H1 (cell line): ENCODE data around the gene VPS9D1. TPM values are rescaled to one million over a fixed set of nuclear protein-coding genes. Genes with fewer than 3 reads are reported as not detected.
A peak's percentile ranks its signal among the peaks of the same experiment; 100 is the strongest.

Experiments
- CTCF ChIA-PET: fragments of 300-600 bp; sonication (Branson Sonifier 250); formaldehyde crosslinking; loops from one replicate; lab custom pipeline; 2021; ENCODE audit not compliant: partially characterized antibody; lab: Charles Lee
- POLR2A ChIA-PET: fragments of 300-600 bp; sonication (Branson Sonifier 250); formaldehyde crosslinking; loops from one replicate; lab custom pipeline; 2021; ENCODE audit warnings: inconsistent platforms; ENCODE audit not compliant: partially characterized antibody; lab: Charles Lee
- DNase-seq, 2 experiments: peaks; one replicate each; pipeline versions ENCODE4 v3.0.0 to v3.0.0-alpha.2; 2010 to 2022; ENCODE audit warnings: low spot score in 2 of 2, low read depth in 1 of 2, mixed read lengths in 1 of 2
- FAIRE-seq: peaks from 2 replicates; lab custom pipeline; 2011; peaks lifted over from hg19 to GRCh38; lab: Jason Lieb, UNC
- H2AFZ ChIP-seq: 2 replicates; pipeline ENCODE4 v1.8.1; 2012; ENCODE audit warnings: low read length, inconsistent platforms
- H2AK5ac ChIP-seq: 2 replicates; pipeline ENCODE4 v1.6.1; 2013; ENCODE audit warnings: low read depth, low read length
- H2BK120ac ChIP-seq: replicated peaks from 2 replicates; pipeline ENCODE3; 2013; ENCODE audit warnings: low read depth, low read length, inconsistent platforms
- H2BK12ac ChIP-seq: 2 replicates; pipeline ENCODE4 v1.6.1; 2013; ENCODE audit warnings: low read depth, low read length
- H2BK15ac ChIP-seq: 2 replicates; pipeline ENCODE4 v1.6.1; 2013; ENCODE audit warnings: low read length
- H2BK20ac ChIP-seq: 2 replicates; pipeline ENCODE4 v1.6.1; 2013; ENCODE audit warnings: low read length
- H2BK5ac ChIP-seq: 2 replicates; pipeline ENCODE4 v1.6.1; 2013; ENCODE audit warnings: low read depth, low read length
- H3K14ac ChIP-seq: 2 replicates; pipeline ENCODE4 v1.6.1; 2013; ENCODE audit warnings: inconsistent platforms; ENCODE audit not compliant: insufficient read length
- H3K18ac ChIP-seq: 2 replicates; pipeline ENCODE4 v1.6.1; 2013; ENCODE audit warnings: low read length; ENCODE audit errors: extremely low read depth
- H3K23ac ChIP-seq: 2 replicates; pipeline ENCODE4 v1.6.1; 2013; ENCODE audit warnings: inconsistent platforms; ENCODE audit not compliant: insufficient read length
- H3K23me2 ChIP-seq: 2 replicates; pipeline ENCODE4 v1.6.1; 2013; ENCODE audit warnings: low read depth, low read length
- H3K27ac ChIP-seq: 2 replicates; pipeline ENCODE4 v1.6.1; 2011; ENCODE audit warnings: low read depth, low read length, inconsistent platforms
- H3K27me3 ChIP-seq, 4 experiments: replicated peaks in 1 of 4; 1 replicate in 1 of 4; 2 replicates in 3 of 4; pipeline versions ENCODE4 v1.6.1 to v1.8.1; 2011 to 2013; ENCODE audit warnings: low read length in 3 of 4, mild to moderate bottlenecking in 3 of 4, inconsistent platforms in 2 of 4, mixed read lengths in 2 of 4, moderate library complexity in 1 of 4; ENCODE audit not compliant: control insufficient read depth in 3 of 4, insufficient read depth in 3 of 4; ENCODE audit errors: extremely low read depth in 1 of 4
- H3K36me3 ChIP-seq, 4 experiments: 2 replicates each; pipeline versions ENCODE4 v1.6.1 to v1.8.1; 2011 to 2013; ENCODE audit warnings: mild to moderate bottlenecking in 4 of 4, low read length in 3 of 4, moderate library complexity in 2 of 4, control low read depth in 1 of 4, inconsistent platforms in 1 of 4; ENCODE audit not compliant: insufficient read depth in 4 of 4, control insufficient read depth in 2 of 4
- H3K4ac ChIP-seq: replicated peaks from 2 replicates; pipeline ENCODE3; 2013; ENCODE audit warnings: low read length, low read depth, mixed read lengths, inconsistent platforms; ENCODE audit not compliant: insufficient read length
- H3K4me1 ChIP-seq, 4 experiments: replicated peaks in 1 of 4; 1 replicate in 1 of 4; 2 replicates in 3 of 4; pipeline versions ENCODE4 v1.6.1 to v1.8.1; 2011 to 2013; ENCODE audit warnings: low read length in 3 of 4, inconsistent platforms in 2 of 4, mixed read lengths in 1 of 4; ENCODE audit not compliant: insufficient read depth in 4 of 4, control insufficient read depth in 3 of 4
- H3K4me2 ChIP-seq, 2 experiments: 2 replicates each; pipeline versions ENCODE4 v1.6.1 to v1.8.1; 2011 to 2013; ENCODE audit warnings: low read depth in 2 of 2, low read length in 2 of 2, control low read depth in 1 of 2, inconsistent platforms in 1 of 2, mild to moderate bottlenecking in 1 of 2; ENCODE audit not compliant: insufficient read depth in 1 of 2
- H3K4me3 ChIP-seq, 4 experiments: fragments of 200-600, 300-600 bp in 1 of 4; sonication (generic), shearing (Covaris generic), sonication (Bioruptor Twin) in 1 of 4; 2 replicates each; pipeline versions ENCODE4 v1.5.1 to v1.8.1; 2011 to 2016; ENCODE audit warnings: low read length in 4 of 4, low read depth in 3 of 4, control low read depth in 2 of 4, inconsistent platforms in 2 of 4, mild to moderate bottlenecking in 2 of 4, mixed read lengths in 1 of 4, moderate library complexity in 1 of 4; ENCODE audit not compliant: insufficient read depth in 2 of 4; ENCODE audit errors: extremely low read depth in 1 of 4
- H3K56ac ChIP-seq: replicated peaks from 2 replicates; pipeline ENCODE3; 2013; ENCODE audit warnings: low read depth, mild to moderate bottlenecking, mixed read lengths, low read length, inconsistent platforms; ENCODE audit not compliant: insufficient read length
- H3K79me1 ChIP-seq: 2 replicates; pipeline ENCODE4 v1.6.1; 2013; ENCODE audit warnings: low read depth, low read length, control low read depth
- H3K79me2 ChIP-seq, 2 experiments: 2 replicates each; pipeline versions ENCODE4 v1.6.1 to v1.8.1; 2012 to 2013; ENCODE audit warnings: low read length in 2 of 2, mild to moderate bottlenecking in 2 of 2, inconsistent platforms in 1 of 2; ENCODE audit not compliant: insufficient read depth in 2 of 2, control insufficient read depth in 1 of 2
- H3K9ac ChIP-seq, 4 experiments: replicated peaks in 1 of 4; 1 replicate in 1 of 4; 2 replicates in 3 of 4; pipeline versions ENCODE4 v1.6.1 to v1.8.1; 2011 to 2013; ENCODE audit warnings: low read depth in 3 of 4, low read length in 3 of 4, control low read depth in 2 of 4, mild to moderate bottlenecking in 2 of 4, moderate library complexity in 2 of 4, inconsistent platforms in 1 of 4; ENCODE audit errors: extremely low read depth in 1 of 4
- H3K9me3 ChIP-seq, 2 experiments: 2 replicates each; pipeline versions ENCODE4 v1.6.1 to v1.8.1; 2012 to 2013; ENCODE audit warnings: mild to moderate bottlenecking in 2 of 2, moderate library complexity in 2 of 2, control low read depth in 1 of 2, inconsistent platforms in 1 of 2, low read depth in 1 of 2, low read length in 1 of 2, mixed read lengths in 1 of 2; ENCODE audit not compliant: insufficient read depth in 2 of 2
- H4K20me1 ChIP-seq, 2 experiments: replicated peaks in 1 of 2; 2 replicates each; pipeline versions ENCODE3 to v1.8.1; 2011 to 2013; ENCODE audit warnings: inconsistent platforms in 2 of 2, low read length in 2 of 2, mild to moderate bottlenecking in 1 of 2; ENCODE audit not compliant: insufficient read depth in 2 of 2, control insufficient read depth in 1 of 2
- H4K5ac ChIP-seq: 2 replicates; pipeline ENCODE4 v1.6.1; 2013; ENCODE audit warnings: low read length, low read depth, mixed read lengths, inconsistent platforms; ENCODE audit not compliant: insufficient read length
- H4K8ac ChIP-seq: 2 replicates; pipeline ENCODE4 v1.8.0; 2013; ENCODE audit warnings: mild to moderate bottlenecking, moderate library complexity, low read length, inconsistent platforms; ENCODE audit not compliant: insufficient read depth; ENCODE audit errors: extremely low read depth
- H4K91ac ChIP-seq: replicated peaks from 2 replicates; pipeline ENCODE3; 2013; ENCODE audit warnings: low read length, mixed read lengths, inconsistent platforms; ENCODE audit not compliant: insufficient read length
- CEBPB ChIP-seq: IDR thresholded peaks from 2 replicates; pipeline ENCODE4 v1.6.1; 2012; ENCODE audit warnings: low read depth, low read length
- EP300 ChIP-seq, 2 experiments: IDR thresholded peaks; 1 replicate in 1 of 2; 2 replicates in 1 of 2; pipeline ENCODE4 v1.6.1; 2011 to 2012; ENCODE audit warnings: low read depth in 2 of 2, low read length in 2 of 2, mild to moderate bottlenecking in 2 of 2, borderline replicate concordance in 1 of 2, inconsistent platforms in 1 of 2, moderate library complexity in 1 of 2
- FOSL1 ChIP-seq: IDR thresholded peaks from 2 replicates; pipeline ENCODE4 v1.6.1; 2011; ENCODE audit warnings: mild to moderate bottlenecking, low read depth, low read length, moderate library complexity; ENCODE audit not compliant: insufficient read depth
- HDAC6 ChIP-seq: IDR thresholded peaks from one replicate; pipeline ENCODE4 v1.7.1; 2012; ENCODE audit warnings: low read depth, mild to moderate bottlenecking, inconsistent platforms, low read length, moderate library complexity
- JUN ChIP-seq: IDR thresholded peaks from 2 replicates; pipeline ENCODE4 v1.6.1; 2011; ENCODE audit warnings: low read depth, mild to moderate bottlenecking, improper control_type of control experiment, low read length
- NRF1 ChIP-seq: IDR thresholded peaks from 2 replicates; pipeline ENCODE4 v1.6.1; 2011; ENCODE audit warnings: mild to moderate bottlenecking, low read depth, low read length, improper control_type of control experiment
- RAD21 ChIP-seq, 2 experiments: IDR thresholded peaks in 1 of 2; conservative IDR thresholded peaks in 1 of 2; 2 replicates each; pipeline ENCODE4 v1.6.1; 2011; ENCODE audit warnings: low read depth in 2 of 2, low read length in 2 of 2, improper control_type of control experiment in 1 of 2, inconsistent platforms in 1 of 2, mild to moderate bottlenecking in 1 of 2, moderate library complexity in 1 of 2
- RNF2 ChIP-seq: fragments of 200-900, 300-1000 bp; sonication (generic); IDR thresholded peaks from 2 replicates; pipeline ENCODE4 v1.7.1; 2016; ENCODE audit warnings: borderline replicate concordance, low read depth, mild to moderate bottlenecking, antibody characterized with exemption, low read length; ENCODE audit not compliant: poor library complexity, severe bottlenecking; ENCODE audit errors: missing control alignments
- SP2 ChIP-seq: IDR thresholded peaks from 2 replicates; pipeline ENCODE4 v1.6.1; 2012; ENCODE audit warnings: mild to moderate bottlenecking, low read length, inconsistent platforms
- TCF12 ChIP-seq: IDR thresholded peaks from 2 replicates; pipeline ENCODE4 v1.6.1; 2011; ENCODE audit warnings: low read depth, mild to moderate bottlenecking, low read length
- YY1 ChIP-seq: IDR thresholded peaks from 2 replicates; pipeline ENCODE4 v1.6.1; 2011; ENCODE audit warnings: low read depth, mild to moderate bottlenecking, low read length
- WGBS, 2 experiments: shearing (Covaris generic) in 1 of 2; methylation state at CpG; one replicate each; pipeline versions ENCODE4 v1.1.6 to v1.1.7; 2013 to 2015; ENCODE audit warnings: low lambda C conversion rate in 2 of 2, mixed read lengths in 2 of 2, inconsistent platforms in 1 of 2, low coverage in 1 of 2, missing lambda C conversion rate in 1 of 2; ENCODE audit not compliant: insufficient replicate concordance in 2 of 2, insufficient coverage in 1 of 2, insufficient read length in 1 of 2; ENCODE audit errors: extremely low coverage in 1 of 2, missing lambda C conversion rate in 1 of 2; 5-methylcytosine and 5-hydroxymethylcytosine counted together
- polyA plus RNA-seq, 7 experiments: library from polyadenylated mRNA; depleted of rRNA in 3 of 7; stranded (reverse) in 5 of 7; unstranded in 2 of 7; fragments of >200 nt in 5 of 7; fragments of 200-250 nt in 2 of 7; gene quantifications; 1 replicate in 5 of 7; 2 replicates in 1 of 7; 4 replicates in 1 of 7; pipeline versions ENCODE4 v1.2.1 to v1.2.3, GENCODE V29; 2011 to 2013; ENCODE audit warnings: missing spikeins in 2 of 7, mixed read lengths in 2 of 7
- total RNA-seq: library from RNA; stranded (reverse); fragmentation: NEBNext Ultra II Directional; extraction: Animal tissue kit (Norgen Biotek cat#: 25700); gene quantifications from 2 replicates; pipeline ENCODE4 v1.2.1, GENCODE V29; 2021
- TF ChIP-seq, protein P1 (sequence below): IDR thresholded peaks from 2 replicates; pipeline ENCODE4 v1.6.1; 2011; ENCODE audit warnings: low read depth, mild to moderate bottlenecking, low read length; ENCODE audit not compliant: insufficient read depth

VPS9D1 gene
- total and polyA plus RNA-seq, 2 of the 8 experiments (the other 6 are each of a cell fraction or from before 2014, with no cell fraction given) = 2.9 to 5.4 TPM

DNA sequence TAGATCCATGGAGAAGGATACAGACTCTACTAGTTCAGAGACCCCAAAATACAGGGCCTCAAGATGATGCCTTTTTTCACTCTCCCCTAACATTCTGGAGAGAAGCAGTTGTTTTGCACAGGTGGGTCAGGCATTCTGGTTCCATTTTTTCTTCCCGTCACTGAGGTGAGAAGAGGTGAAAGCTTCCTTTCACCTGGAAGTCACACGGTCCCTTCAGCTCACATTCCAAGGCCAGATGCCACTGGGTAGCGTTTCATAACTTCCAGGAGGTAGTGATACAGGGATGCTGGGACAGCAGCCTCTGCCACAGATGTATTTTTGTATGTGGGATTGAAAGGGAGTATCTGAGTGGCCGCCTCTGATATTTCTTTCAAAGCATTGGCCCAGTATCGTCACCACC, 32.3 kb downstream of the VPS9D1 start:
- no peak overlapping the region for H4K5ac ChIP-seq
- H4K8ac ChIP-seq = peak overlapping the region; percentile 39; the same call in 1 of the 2 replicates
- no peak overlapping the region for H3K9ac ChIP-seq
- 90% methylated on average over 5 of the region's 5 CpGs; no CpG with 5 or more reads in 1 of the 2 experiments for WGBS, 2 experiments
- H3K36me3 ChIP-seq = peaks cover under 1 to 28% (median 17%) of the 10 kb centered on the region in 4 experiments; a peak in 7 of 8 replicates
- peaks cover 11% of the 10 kb centered on the region for H3K79me1 ChIP-seq
- FAIRE-seq (no peak), DNase-seq (no peak)
- CTCF ChIA-PET = interaction anchor here (1.7 to 2.6 kb wide), 2 partner anchors 11 to 65 kb away, joined by 5 to 16 read pairs; no protein-coding TSS in a partner anchor
- POLR2A ChIA-PET = interaction anchor here (0.5 to 4.8 kb wide), 5 partner anchors 11 to 127 kb away, joined by 3 to 59 read pairs (median 4); partner anchors contain the start of gene SPATA2L
- H2BK20ac ChIP-seq = no peak overlapping the region
- H3K27ac ChIP-seq = no peak overlapping the region
- H3K4me3 ChIP-seq = no peak overlapping the region
- no peak overlapping the region for H2BK15ac ChIP-seq
- H2AK5ac ChIP-seq = no peak overlapping the region
- H3K4ac ChIP-seq = no peak overlapping the region
- no peak overlapping the region for H3K14ac ChIP-seq
- H3K4me1 ChIP-seq = peaks cover 0 to 7% (median 2%) of the 10 kb centered on the region in 4 experiments; a peak in 4 of 7 replicates
- H3K23me2 ChIP-seq = peaks cover 6% of the 10 kb centered on the region; the same call in 1 of the 2 replicates
- H3K56ac ChIP-seq = no peak overlapping the region
- H2BK12ac ChIP-seq = no peak overlapping the region
- H3K18ac ChIP-seq = no peak overlapping the region
- H2AFZ ChIP-seq = no peak overlapping the region
- H3K79me2 ChIP-seq = peaks cover 0 to 11% of the 10 kb centered on the region in 2 experiments; a peak in 1 of 4 replicates
- H3K9me3 ChIP-seq = peaks cover 11 to 15% of the 10 kb centered on the region in 2 experiments
- H3K4me2 ChIP-seq = no peak overlapping the region; a peak in 1 of 4 replicates
- no peak overlapping the region for H2BK5ac ChIP-seq
- no peak overlapping the region for H4K91ac ChIP-seq
- H3K27me3 ChIP-seq = no peaks in the 10 kb centered on the region
- no peak overlapping the region for H3K23ac ChIP-seq
- peaks cover 0 to 12% of the 10 kb centered on the region in 2 experiments for H4K20me1 ChIP-seq
- no peak overlapping the region for H2BK120ac ChIP-seq
- TF ChIP-seq RNF2 (no peak), NRF1 (no peak), RAD21 (IDR thresholded peaks at IDR 0.05 in 1 of 2, conservative IDR thresholded peaks at IDR 0.05 in 1 of 2; ENCODE audit: low read depth in 2 of 2, low read length in 2 of 2) (no peak), YY1 (no peak), JUN (no peak), HDAC6 (no peak), SP2 (no peak), CEBPB (no peak), EP300 (IDR thresholded peaks at IDR 0.05; ENCODE audit: borderline replicate concordance in 1 of 2, low read depth in 2 of 2, low read length in 2 of 2) (no peak), TCF12 (no peak), FOSL1 (no peak)
- TF ChIP-seq, protein P1, sequence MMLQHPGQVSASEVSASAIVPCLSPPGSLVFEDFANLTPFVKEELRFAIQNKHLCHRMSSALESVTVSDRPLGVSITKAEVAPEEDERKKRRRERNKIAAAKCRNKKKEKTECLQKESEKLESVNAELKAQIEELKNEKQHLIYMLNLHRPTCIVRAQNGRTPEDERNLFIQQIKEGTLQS = no peak
